ENCODE results near the gene CACNB2. TPM values are rescaled to one million over a fixed set of nuclear protein-coding genes. Genes with fewer than 3 reads are reported as not detected.

Gene CACNB2
- polyA plus RNA-seq, 1 of the 3 experiments (the other 2 are of a cell fraction), result 0.74 TPM

DNA sequence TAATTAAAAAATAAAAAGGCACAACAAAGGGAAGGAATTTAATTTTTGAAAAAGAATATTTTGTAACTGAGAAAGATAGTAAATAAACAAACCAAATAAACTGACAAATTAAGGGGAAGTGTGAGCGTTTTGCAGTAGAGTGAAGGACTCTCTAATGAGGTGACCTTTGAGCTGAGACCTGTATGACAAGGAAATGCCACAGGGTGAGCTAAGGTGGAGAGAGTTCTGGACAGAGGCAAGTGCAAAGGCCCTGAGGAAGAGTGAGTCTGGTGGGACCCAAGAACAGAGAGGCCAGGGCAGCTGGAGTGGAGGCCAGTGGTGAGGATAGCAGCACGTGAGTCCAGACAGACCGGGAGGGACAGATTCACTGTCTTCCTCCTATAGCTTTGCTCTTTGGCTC, 179.4 kb downstream of the CACNB2 start:
- Histone ChIP-seq H3K9me2 (no peaks in the 10 kb centered on the region), H3K9me3 (no peaks in the 10 kb centered on the region), H3K27me3 (ENCODE audit: insufficient read depth) (no peaks in the 10 kb centered on the region), H3K9ac (no peak overlapping the region), H4K20me1 (ENCODE audit: insufficient read depth) (no peaks in the 10 kb centered on the region), H3K4me1 (ENCODE audit: control insufficient read depth in 1 of 2, insufficient read depth in 2 of 2, low read depth in 1 of 2, low read length in 1 of 2) (no peaks in the 10 kb centered on the region), H3K36me3 (replicated peaks in 1 of 2; ENCODE audit: control insufficient read depth in 1 of 2, insufficient read depth in 2 of 2, low read length in 1 of 2) (no peaks in the 10 kb centered on the region), H3K79me2 (ENCODE audit: insufficient read depth) (no peaks in the 10 kb centered on the region), H2AFZ (ENCODE audit: low read depth) (no peak overlapping the region), H3K4me2 (no peak overlapping the region), H3F3A (replicated peaks; ENCODE audit: insufficient read depth) (no peaks in the 10 kb centered on the region), H3K27ac (ENCODE audit: low read depth in 2 of 2, low read length in 1 of 2) (no peak overlapping the region), H3K4me3 (ENCODE audit: low read depth in 2 of 2, low read length in 1 of 2) (no peak overlapping the region)
- TF ChIP-seq FOXJ3 (CRISPR knock-in tag; IDR thresholded peaks at IDR 0.05), result no peak
- 64% methylated on average over 3 of the region's 3 CpGs for WGBS (ENCODE audit: low lambda C conversion rate)
- ChIA-PET CTCF (interaction anchor here (1.0 kb wide), 1 partner anchor 409 kb away, joined by 3 read pairs; no protein-coding TSS in a partner anchor), POLR2A (no interaction called here)
- DNase-seq, result no peak

DNA sequence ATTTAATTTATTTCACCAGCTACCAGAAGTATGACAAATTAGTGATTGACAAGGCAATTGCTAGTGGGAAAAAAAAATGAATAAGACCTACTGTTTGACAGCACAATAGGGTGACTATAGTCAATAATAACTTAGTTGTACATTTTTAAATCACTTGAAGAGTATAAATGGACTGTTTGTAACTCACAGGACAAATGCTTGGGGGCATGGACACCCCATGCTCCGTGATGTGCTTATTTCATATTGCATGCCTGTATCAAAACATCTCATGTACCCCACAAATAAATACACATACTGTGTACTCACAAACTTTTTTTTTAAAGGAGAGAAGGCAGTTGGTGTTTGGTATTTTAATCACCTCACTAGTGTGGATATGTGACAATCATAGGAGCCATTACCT, 181.1 kb downstream of the CACNB2 start:
- no peaks in the 10 kb centered on the region for H3K36me3 ChIP-seq (replicated peaks in 1 of 2; ENCODE audit: control insufficient read depth in 1 of 2, insufficient read depth in 2 of 2, low read length in 1 of 2)
- no peak for DNase-seq
- no peaks in the 10 kb centered on the region for H3K9me3 ChIP-seq
- CTCF ChIA-PET, result no interaction called here
- no peak overlapping the region for H3K9ac ChIP-seq
- no peak overlapping the region for H3K4me2 ChIP-seq
- 15% methylated on average over 1 of the region's 1 CpG for WGBS (ENCODE audit: low lambda C conversion rate)
- no peaks in the 10 kb centered on the region for H3F3A ChIP-seq (replicated peaks; ENCODE audit: insufficient read depth)
- no peaks in the 10 kb centered on the region for H3K27me3 ChIP-seq (ENCODE audit: insufficient read depth)
- H4K20me1 ChIP-seq (ENCODE audit: insufficient read depth), result no peaks in the 10 kb centered on the region
- no peak overlapping the region for H3K27ac ChIP-seq (ENCODE audit: low read depth in 2 of 2, low read length in 1 of 2)
- no peaks in the 10 kb centered on the region for H3K4me1 ChIP-seq (ENCODE audit: control insufficient read depth in 1 of 2, insufficient read depth in 2 of 2, low read depth in 1 of 2, low read length in 1 of 2)
- no peak overlapping the region for H3K4me3 ChIP-seq (ENCODE audit: low read depth in 2 of 2, low read length in 1 of 2)
- H3K79me2 ChIP-seq (ENCODE audit: insufficient read depth), result no peaks in the 10 kb centered on the region
- H2AFZ ChIP-seq (ENCODE audit: low read depth), result no peak overlapping the region
- TF ChIP-seq NRF1 (IDR thresholded peaks at IDR 0.05; ENCODE audit: low read depth, low read length) (no peak), MEF2A (IDR thresholded peaks at IDR 0.05; ENCODE audit: borderline replicate concordance, low read depth) (no peak)
- POLR2A ChIA-PET, result no interaction called here
- no peaks in the 10 kb centered on the region for H3K9me2 ChIP-seq

DNA sequence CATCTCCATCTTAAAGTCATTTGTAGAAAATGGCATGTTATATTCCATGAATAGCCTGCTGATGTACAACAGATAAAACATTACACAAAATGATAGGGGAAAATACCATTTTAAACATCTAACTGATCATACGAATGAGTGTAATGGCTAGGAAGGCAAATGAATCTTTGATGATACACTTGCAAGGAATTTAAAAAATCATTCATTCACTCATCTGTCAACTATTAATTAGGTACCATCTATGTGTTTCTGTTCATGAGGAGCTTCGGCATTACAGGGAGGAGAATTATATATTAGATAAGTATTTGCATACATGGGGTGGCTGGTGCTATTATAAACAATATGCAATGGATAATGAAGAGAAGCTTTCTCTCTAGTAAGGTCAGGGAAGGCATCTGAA, 183.7 kb downstream of the CACNB2 start:
- Histone ChIP-seq H3K9me3 (no peaks in the 10 kb centered on the region), H3K36me3 (replicated peaks in 1 of 2; ENCODE audit: control insufficient read depth in 1 of 2, insufficient read depth in 2 of 2, low read length in 1 of 2) (no peaks in the 10 kb centered on the region), H3K4me3 (ENCODE audit: low read depth in 2 of 2, low read length in 1 of 2) (no peak overlapping the region), H3K9ac (no peak overlapping the region), H4K20me1 (ENCODE audit: insufficient read depth) (no peaks in the 10 kb centered on the region), H3K27ac (ENCODE audit: low read depth in 2 of 2, low read length in 1 of 2) (no peak overlapping the region), H3K27me3 (ENCODE audit: insufficient read depth) (no peaks in the 10 kb centered on the region), H3F3A (replicated peaks; ENCODE audit: insufficient read depth) (no peaks in the 10 kb centered on the region), H3K79me2 (ENCODE audit: insufficient read depth) (no peaks in the 10 kb centered on the region), H3K4me1 (ENCODE audit: control insufficient read depth in 1 of 2, insufficient read depth in 2 of 2, low read depth in 1 of 2, low read length in 1 of 2) (no peaks in the 10 kb centered on the region), H2AFZ (ENCODE audit: low read depth) (no peak overlapping the region), H3K4me2 (no peak overlapping the region), H3K9me2 (no peaks in the 10 kb centered on the region)
- DNase-seq, result no peak
- WGBS (ENCODE audit: low lambda C conversion rate), result 62% methylated on average over 2 of the region's 2 CpGs
- CTCF ChIA-PET, result interaction anchor here (1.1 kb wide), 1 partner anchor 10 kb away, joined by 3 read pairs; no protein-coding TSS in a partner anchor
- TF ChIP-seq, protein P1, sequence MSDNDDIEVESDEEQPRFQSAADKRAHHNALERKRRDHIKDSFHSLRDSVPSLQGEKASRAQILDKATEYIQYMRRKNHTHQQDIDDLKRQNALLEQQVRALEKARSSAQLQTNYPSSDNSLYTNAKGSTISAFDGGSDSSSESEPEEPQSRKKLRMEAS (IDR thresholded peaks at IDR 0.05; ENCODE audit: low read depth), result no peak
- TF ChIP-seq, protein P2, sequence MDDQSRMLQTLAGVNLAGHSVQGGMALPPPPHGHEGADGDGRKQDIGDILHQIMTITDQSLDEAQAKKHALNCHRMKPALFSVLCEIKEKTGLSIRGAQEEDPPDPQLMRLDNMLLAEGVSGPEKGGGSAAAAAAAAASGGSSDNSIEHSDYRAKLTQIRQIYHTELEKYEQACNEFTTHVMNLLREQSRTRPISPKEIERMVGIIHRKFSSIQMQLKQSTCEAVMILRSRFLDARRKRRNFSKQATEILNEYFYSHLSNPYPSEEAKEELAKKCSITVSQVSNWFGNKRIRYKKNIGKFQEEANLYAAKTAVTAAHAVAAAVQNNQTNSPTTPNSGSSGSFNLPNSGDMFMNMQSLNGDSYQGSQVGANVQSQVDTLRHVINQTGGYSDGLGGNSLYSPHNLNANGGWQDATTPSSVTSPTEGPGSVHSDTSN (IDR thresholded peaks at IDR 0.05), result no peak
- TF ChIP-seq RAD21 (IDR thresholded peaks at IDR 0.05; ENCODE audit: low read length) (no peak), NFIC (IDR thresholded peaks at IDR 0.05; ENCODE audit: borderline replicate concordance) (no peak), POLR2AphosphoS5 (IDR thresholded peaks at IDR 0.05; ENCODE audit: low read depth, low read length) (no peak), TCF12 (IDR thresholded peaks at IDR 0.05) (no peak)
- TF ChIP-seq, protein P3, sequence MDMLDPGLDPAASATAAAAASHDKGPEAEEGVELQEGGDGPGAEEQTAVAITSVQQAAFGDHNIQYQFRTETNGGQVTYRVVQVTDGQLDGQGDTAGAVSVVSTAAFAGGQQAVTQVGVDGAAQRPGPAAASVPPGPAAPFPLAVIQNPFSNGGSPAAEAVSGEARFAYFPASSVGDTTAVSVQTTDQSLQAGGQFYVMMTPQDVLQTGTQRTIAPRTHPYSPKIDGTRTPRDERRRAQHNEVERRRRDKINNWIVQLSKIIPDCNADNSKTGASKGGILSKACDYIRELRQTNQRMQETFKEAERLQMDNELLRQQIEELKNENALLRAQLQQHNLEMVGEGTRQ (IDR thresholded peaks at IDR 0.05; ENCODE audit: borderline replicate concordance, low read depth, low read length), result no peak
- TF ChIP-seq, protein P4, sequence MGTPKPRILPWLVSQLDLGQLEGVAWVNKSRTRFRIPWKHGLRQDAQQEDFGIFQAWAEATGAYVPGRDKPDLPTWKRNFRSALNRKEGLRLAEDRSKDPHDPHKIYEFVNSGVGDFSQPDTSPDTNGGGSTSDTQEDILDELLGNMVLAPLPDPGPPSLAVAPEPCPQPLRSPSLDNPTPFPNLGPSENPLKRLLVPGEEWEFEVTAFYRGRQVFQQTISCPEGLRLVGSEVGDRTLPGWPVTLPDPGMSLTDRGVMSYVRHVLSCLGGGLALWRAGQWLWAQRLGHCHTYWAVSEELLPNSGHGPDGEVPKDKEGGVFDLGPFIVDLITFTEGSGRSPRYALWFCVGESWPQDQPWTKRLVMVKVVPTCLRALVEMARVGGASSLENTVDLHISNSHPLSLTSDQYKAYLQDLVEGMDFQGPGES (IDR thresholded peaks at IDR 0.05; ENCODE audit: low read depth, low read length), result no peak
- POLR2A ChIA-PET, result no interaction called here
